HT1080 (cell line): Measurements from ENCODE around the gene DLX2. TPM values are rescaled to one million over a fixed set of nuclear protein-coding genes. Genes with fewer than 3 reads are reported as not detected.
"Not testable (repeated sequence)": the region's sequence is repeated elsewhere in the genome, so short reads cannot be mapped to it uniquely, and the experiment has no call there.

Experiments used
- DNase-seq: peaks from one replicate; pipeline ENCODE4 v3.0.0-alpha.2; 2015; ENCODE audit warnings: low read depth
- polyA plus RNA-seq, 2 experiments: library from polyadenylated mRNA; depleted of rRNA; stranded (reverse); fragments of >200 nt; gene quantifications; 2 replicates each; pipeline ENCODE4 v1.2.3, GENCODE V29; 2015
- total RNA-seq: library from RNA; depleted of rRNA; stranded (reverse); fragments of >200 nt; shearing (Covaris generic); gene quantifications from 2 replicates; pipeline ENCODE4 v1.2.3, GENCODE V29; 2014; rRNA removed

DLX2 gene
- 0.53 and 1.1 TPM in 2 replicates for total RNA-seq
- 1.4 TPM in 2 replicates for polyA plus RNA-seq (2015; cell fraction: cytosol; rRNA removed)
- polyA plus RNA-seq (2015; cell fraction: nucleus; rRNA removed) = 1.2 and 1.5 TPM in 2 replicates

DNA sequence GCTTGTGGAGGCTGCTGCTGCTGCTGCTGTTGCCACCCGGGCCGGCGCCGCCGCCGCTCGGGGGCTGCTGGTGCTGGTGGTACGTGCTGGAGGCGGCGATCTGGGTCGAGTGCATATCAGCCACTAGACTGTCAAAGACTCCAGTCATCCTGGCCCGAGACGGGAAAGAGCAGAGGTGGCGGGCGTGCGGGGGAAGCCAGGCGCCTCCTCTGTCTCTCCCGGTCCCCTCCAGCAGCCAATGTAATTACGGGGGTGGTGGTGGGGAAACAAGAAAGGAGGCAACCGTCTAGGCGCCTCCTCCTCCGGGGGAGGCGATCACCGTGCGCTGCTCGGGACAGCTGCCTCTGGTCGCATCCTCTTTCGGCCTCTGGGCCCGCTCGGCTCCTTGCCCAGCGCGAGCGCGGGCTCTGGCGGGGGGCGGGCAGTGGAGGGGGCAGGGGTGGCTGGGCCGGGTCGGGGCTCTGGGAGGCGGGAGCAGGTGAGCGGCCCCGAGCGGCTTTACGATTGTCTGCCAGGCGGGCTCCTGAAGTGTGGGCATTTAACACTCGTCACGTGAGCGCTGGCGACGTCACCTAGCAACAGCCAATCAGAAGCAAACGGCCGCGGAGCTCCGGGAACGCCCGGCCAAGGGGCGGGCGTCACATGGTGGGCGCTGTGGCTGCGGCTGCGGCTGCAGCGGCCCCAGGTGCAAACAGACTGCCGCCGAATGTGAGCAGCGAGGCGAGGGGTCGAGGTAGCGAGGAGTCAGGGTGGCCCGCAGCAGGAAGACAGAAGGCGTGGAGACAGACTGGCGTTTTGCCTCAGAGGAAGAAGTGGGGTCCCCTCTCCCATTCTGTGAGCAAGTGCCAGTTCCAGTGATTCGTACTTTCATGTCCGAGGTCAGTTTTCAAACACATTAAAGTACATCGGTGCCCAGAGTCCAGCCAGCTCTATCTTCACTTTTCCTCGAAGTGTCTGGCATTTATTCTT is at the start of gene DLX2:
Gene DLX2, minus strand, starts transcription at position 510 of the 969 bp plus-strand sequence. Its CDS starts 362 bp downstream, at position 148.
- DNase-seq = peak; percentile 94

DNA sequence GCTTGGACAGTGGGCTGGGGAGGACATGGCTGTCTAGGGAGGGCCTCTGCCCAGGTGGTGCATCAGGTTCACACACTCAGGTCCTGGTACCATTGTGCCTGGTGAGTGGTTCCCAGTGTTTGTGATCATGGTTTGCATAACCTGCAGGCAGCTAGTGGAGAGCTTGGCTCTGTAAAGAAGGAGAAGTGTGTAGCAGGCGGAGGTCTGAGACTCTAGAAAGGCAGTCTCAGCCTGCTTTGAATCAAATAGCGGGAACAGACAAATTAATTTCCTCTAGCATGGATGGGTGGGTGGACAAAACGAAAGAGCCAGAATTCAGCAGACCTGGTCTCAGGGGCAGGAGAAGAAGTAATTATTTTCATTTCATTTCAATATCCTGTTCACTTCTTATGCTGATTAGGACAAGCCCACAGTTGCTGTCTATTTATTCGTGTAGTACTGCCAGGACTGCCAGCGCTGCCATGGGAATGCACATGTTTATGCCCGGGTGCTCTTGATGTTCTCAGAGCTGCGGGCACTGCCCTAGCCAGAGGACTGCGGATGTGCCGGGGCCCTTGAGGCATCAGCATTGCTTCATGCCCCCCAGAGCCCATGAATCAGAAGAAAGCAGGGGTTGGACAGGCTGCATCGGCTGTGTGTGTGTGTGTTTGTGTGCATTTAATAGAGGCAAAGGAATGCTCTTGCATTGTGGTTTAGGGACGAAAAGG is 45.4 kb upstream of the DLX2 start:
- DNase-seq = peak; percentile 50

DNA sequence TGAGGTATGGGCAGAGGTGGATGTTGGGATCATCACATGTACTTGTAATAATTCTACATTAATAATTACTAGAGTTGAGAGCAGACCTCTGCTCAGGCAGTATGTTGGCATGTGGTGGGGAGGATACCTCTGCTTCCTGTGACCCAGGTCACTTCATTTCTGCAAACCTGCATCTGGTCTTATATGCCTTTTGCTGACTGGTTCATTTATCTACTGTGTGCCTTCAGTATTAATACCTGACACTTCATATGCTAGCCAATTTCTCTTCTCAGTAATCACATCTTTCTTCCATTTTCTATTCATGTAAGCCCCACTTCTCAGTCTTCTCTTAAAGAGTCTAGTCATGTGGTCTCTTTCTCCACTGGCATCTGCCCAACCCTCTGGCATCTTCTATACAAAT is 41.1 kb upstream of the DLX2 start:
- no peak for DNase-seq

DNA sequence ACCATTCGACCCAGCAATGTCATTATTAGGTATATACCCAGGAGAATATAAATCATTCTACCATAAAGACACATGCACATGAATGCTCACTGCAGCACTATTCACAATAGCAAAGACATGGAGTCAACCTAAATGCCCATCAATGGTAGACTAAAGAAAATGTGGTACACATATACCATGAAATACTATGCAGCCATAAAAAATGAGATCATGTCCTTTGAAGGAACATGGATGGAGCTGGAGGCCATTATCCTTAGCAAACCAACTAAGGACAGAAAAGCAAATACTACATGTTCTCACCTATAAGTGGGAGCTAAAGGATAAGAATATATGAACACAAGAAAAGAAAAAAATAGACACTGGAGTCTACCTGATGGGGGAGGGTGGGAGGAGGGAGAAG is 36.0 kb upstream of the DLX2 start:
- not testable (repeated sequence) for DNase-seq

DNA sequence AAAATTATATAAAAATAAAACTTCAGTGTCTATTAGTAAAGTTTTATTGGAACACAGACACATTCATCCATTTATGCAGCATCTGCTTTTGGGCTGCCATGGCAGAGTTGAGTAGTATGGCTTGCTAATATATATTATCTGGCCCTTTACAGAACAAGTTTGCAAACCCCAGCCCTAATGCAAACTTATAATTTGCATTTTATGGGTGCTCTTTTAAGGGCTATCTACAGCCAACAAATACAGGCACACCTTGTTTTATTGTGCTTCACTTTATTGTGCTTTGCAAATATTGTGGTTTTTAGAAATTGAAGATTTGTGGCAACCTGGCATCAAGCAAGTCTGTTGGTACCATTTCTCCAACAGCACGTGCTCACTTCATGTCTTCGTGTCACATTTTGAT is 35.2 kb upstream of the DLX2 start:
- DNase-seq = no peak

DNA sequence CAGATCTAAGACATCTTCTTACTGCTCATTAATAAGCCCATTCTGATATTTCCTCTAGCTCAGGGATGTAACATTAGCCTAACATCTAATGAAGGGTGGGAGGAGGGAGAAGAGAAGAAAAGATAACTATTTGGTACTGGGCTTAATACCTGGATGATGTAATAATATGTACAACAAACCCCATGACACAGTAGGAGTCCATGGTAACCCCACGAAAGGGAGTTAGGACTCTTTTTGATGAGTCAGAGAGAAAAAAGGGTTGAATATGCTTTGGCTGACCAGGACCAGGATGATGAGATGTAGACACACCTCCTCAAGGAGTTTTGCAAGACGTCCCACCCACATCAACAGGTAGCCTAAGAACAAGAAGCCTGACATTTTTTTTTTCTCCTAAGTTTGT is 34.4 kb upstream of the DLX2 start:
- DNase-seq = no peak

DNA sequence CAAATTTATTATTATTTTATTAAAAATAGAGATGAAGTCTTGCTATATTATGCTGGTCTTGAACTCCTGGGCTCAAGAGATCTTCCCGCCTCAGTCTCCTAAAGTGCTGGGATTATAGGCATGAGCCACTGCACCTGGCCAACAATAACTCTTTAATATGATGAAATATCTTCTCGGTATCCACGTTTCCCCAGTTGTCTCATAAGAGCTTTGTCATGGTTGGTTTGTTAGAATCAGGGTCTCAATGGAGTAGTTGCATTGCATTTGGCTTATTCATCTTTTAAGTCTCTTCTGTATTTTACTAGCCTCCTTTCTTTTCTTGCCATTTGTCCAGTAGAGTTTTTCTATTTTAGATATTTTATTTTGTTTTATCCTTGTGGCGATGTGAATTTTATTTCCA is 32.7 kb upstream of the DLX2 start:
- DNase-seq = no peak

DNA sequence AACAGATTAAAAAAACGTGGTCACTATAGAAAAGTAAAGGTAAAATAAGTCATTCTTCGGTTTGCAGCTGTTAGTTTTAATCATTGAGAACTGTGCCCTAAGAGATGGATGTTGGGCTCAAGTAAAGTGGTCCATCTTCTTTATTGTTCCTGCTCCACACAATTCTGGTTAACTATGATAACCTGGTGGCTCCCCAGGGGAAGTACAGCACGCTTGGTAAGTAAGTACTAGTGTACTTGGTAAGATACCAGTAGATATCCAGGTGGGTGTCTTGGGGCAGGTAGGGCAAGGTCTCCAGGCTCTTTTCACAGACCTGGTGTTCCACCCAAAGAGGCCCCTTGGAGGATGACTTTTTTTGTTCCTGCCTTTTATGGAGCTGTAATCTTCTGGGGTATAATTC is 31.6 kb upstream of the DLX2 start:
- no peak for DNase-seq

DNA sequence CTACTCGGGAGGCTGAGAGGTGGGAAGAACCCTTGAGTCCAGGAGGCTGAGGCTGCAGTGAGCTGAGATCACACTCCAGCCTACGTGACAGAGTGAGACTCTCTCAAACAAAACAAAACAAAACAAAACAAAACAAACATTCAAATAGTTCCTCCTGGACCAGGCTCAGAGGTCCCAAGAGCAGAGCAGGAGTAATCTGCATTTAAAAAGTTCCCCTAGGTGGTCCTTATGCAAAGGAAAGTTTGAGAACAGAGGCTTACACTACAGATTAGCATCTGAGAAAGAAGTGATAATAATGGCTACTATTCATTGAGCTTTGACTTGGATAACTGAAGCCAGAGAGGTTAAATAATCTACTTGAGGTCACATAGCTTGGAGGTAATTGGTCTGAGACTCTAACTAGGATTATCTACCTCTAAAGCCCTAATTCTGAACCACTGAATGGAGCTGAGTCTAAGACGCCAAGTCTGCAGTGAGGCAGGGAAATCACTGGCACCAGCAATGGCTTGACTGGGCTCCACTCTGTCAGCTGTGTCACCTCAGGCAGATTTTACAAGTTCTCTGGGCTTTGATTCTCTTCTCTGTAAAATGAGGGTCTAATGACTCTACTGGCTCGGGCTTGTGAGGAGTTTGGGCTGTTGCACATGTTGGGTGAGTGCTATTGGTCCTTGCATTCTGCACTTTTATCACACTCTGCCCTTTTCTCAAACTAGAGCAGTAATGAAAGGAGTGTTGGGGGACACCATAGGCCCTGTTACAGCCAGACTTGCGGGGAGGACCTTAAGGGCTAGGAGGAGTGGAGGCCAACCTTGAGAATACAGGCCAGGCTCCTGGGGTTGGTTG is 29.2 kb upstream of the DLX2 start:
- DNase-seq = no peak

DNA sequence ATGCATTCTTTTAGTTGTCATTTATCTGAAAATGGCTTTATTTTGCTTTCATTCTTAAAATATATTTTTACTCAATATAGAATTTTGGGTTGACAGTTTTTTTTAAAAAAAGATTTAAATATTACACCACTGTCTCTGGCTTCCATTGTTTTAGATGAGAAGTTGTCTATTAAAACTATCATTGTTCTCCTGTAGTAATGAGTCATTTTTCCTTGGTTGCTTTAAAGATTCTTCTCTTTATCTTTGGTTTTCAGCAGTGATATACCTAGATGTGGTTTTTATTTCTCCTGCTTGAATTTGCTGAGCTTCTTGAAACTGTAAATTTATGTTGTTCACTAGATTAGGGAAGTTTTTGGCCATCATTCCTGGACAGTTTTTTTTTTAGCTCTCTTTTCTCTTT is 26.7 kb upstream of the DLX2 start:
- no peak for DNase-seq

DNA sequence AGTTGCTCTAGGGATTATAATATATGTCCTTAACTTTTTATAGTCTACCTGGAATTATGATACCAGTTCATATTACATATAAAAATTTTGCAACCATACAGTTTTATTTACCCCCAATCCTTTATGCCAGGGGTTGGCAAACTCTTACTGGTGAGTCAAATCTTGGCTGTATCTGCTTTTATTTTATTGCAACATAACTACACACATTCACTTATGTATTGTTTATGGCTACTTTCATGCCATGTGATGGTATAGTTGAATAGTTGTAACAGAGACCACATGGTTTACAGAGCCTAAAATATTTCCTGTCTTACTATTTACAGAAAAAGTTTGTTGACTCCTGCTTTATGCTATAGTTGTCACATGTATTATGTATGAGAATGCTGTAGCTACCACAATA is 25.8 kb upstream of the DLX2 start:
- DNase-seq = no peak

DNA sequence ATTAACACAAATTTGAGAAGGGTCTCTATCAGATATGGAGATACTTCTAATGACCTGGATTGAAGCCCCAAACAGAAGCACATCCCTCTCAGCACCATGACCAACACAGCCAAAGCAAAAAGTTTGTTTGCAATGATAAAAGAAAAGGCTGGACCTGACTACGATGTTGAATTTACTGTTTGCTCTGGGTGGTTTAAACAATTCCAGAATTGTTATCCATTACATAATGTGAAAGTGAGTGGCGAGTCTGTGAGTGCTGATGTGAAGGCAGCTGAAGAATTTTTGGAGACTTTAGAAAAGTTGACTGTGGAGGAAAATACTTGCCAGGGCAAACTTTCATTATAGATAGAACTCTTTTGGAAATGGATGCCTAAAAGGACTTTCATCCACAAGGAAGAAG is 17.4 kb upstream of the DLX2 start:
- DNase-seq = no peak

DNA sequence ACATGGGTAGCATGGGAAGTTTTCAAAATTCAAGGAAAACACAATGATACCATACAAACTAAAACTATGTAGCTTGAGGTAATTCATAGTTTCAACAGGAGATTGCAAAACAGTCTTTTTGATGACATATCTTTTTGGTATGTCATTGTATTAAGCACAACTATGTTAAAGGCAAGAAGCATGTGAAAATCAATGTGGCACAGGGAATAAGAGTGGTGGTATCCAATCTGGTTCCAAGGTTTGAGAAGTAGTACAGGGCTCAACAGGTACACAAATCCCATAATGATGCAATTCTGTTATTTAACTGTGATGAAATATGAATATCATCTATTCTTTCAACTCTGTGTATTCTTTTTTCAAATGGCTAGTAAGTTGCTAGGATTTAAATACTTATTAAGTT is 16.4 kb upstream of the DLX2 start:
- DNase-seq = peak; percentile 81

DNA sequence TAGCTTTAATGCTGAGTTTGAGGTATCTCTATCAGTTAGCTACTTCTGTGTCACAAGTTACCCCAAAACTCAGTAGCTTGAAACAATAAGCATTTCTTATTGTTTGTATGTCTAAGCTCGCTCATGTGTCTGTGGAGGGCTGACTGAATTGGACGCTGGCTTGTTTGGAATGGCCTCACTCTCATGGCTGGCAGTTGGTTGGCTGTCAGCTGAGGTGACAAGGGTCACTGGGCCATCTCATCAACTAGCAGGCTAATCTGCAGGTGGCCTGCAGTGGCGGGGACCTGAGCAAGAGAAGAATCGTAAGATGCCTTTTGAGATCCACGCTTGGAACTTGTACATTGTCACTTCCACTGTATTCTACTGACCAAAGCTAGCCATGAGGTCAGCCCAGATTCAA is 13.4 kb upstream of the DLX2 start:
- no peak for DNase-seq

DNA sequence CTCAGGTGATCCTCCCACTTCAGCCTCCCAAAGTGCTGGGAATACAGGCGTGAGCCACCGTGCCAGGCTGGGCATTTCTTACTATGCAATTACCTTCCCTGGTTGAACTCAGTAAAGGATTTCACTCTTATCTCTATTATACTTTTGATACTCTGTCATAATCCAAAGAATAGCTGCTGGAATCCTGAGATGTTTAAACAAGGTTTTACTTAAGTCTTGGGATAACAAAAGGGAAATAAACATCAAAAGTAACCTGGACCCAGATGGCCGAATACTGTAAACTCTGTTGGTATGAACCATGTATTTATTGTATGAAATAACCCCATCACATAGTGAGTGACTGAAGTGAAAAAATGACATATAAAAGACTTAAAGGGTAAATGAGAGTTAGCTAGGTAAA is 11.9 kb upstream of the DLX2 start:
- DNase-seq = no peak

DNA sequence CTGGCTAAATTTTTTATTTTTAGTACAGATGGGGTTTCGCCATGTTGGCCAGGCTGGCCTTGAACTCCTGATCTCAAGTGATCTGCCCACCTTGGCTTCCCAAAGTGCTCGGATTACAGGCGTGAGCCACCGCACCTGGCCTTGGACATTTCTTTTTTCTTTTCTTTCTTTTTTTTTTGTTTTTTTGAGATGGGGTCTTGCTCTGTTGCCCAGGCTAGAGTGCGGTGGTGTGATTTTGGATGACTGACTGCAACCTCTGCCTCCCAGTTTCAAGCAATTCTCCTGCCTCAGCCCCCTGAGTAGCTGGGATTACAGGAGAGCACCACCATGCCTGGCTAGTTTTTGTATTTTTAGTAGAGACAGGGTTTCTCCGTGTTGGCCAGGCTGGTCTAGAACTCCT is 11.5 kb upstream of the DLX2 start:
- DNase-seq = not testable (repeated sequence)

DNA sequence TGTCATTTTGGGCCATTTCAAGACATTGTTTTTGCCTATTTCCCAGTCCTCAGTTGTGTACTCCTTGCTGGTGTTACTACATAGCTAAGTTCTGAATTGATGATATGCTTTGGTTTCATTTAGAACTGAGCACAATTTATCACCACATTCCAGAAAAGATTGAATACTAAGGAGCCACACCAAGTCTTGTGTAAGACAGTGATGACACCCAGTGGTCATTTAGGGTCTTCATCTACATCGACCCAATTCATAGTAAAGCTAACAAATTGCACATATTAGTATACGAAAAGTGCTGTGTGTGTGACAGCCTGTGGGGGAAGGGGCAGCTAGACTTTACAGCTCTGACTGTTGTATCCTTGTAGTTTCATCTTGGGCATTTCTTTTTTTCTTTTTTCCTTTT is 10.9 kb upstream of the DLX2 start:
- peak; percentile 56 for DNase-seq

DNA sequence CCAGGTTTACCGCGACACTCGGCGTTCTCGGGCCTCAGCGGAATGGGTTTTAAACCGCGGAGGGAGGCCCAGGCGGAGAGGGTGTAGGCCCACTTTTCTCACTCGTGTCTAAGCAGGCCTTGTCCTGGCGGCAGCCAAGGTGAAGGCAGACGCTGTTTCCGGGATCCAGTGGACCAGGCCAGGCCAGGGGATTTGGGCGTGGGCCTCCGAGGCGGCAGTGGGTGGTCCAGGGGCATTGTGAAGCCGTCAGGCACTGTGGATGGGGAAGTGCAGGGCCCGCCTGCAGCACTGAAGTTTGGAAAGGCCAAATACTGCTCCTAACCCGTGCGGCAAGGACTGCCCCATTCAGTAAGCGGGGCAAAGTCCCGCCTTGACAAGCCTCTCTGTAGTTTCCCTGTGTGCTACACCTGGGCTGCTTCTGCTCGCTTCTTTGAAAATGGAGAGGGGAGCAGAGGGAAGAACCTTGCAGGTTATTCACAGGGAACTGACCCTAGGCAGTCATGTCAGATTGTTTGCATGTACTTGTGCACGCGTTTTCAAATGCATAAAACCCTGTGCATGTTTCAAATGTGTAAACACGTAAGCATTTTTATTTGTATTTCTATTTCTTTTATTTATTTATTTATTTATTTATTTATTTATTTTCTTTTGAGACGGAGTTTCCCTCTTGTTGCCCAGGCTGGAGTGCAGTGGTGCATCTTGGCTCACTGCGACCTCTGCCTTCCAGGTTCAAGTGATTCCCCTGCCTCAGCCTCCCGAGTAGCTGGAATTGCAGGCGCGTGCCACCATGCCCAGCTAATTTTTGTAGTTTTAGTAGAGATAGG is 7.5 kb upstream of the DLX2 start:
- no peak for DNase-seq

DNA sequence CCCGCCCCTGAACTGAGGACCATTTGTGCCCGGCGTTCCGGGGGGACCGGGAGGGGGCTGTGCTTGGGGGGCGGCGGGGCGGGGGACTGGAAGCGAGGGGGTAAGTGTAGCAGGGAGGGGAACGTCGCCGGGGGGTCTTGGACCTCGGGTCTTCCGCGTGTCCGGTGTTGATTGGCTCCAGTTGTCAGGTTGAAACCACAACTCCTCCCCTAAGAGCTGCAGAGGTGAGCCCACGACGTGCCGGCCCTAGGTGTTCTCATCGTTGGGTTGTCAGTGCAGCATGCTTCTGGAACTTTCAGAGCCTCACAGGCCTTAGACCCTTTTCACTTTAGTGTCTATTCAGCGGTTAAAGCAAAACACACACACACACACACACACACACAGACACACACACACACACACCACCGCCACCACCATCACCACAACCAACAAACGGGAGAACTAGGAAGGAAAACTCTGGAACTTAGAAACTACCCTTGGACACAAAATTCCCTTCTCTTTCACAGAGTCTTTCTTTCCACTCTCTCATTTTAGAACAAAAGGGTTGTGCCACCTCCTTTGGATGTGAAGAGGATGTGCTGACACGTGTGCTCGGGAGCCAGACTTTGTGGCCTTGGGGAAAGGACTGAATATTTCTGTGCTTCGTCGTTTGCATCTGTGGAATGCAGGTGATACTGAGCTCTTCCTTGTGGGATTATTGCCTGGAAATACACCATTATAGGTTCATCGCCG is 6.7 kb upstream of the DLX2 start:
- DNase-seq = no peak

DNA sequence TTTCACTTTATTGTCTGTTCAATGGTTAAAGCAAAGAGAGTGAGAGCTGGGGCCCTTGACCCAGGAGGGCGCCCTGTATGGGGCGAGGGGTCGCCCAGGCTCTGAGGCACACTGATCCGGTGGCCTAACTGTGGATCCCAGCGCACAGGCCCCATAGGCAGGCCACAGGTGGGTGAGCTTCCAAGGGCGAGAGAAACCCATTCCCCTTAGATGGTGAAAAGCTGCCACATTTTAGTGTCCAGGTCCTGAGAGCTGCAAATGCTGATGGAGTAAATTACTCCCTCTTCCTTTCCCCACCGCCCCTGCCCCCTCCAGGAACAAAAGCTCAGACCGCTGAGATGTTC is 5.9 kb upstream of the DLX2 start:
- DNase-seq = no peak
